HEK293T (cell line): Measurements from ENCODE around the gene CTNNA1.

Source experiments
- CTCF ChIA-PET: fragments of 350-600 bp; formaldehyde crosslinking; extraction: SDS; loops from one replicate; lab custom pipeline; 2021; ENCODE audit warnings: antibody characterized with exemption, inconsistent platforms; lab: Yijun Ruan, JAX
- POLR2A ChIA-PET: fragments of 350-600 bp; formaldehyde crosslinking; extraction: SDS; loops from one replicate; lab custom pipeline; 2020; ENCODE audit warnings: antibody characterized with exemption, inconsistent platforms; lab: Yijun Ruan, JAX
- DNase-seq: peaks from one replicate; pipeline ENCODE4 v3.0.0; 2012; ENCODE audit warnings: mixed read lengths; ENCODE audit errors: extremely low spot score
- ARNT ChIP-seq: fragments of 450-650 bp; IDR thresholded peaks from 2 replicates; pipeline ENCODE4 v1.6.1; 2017; ENCODE audit warnings: mild to moderate bottlenecking
- BHLHE40 ChIP-seq: fragments of 450-650 bp; IDR thresholded peaks from 2 replicates; pipeline ENCODE4 v1.6.1; 2016; ENCODE audit warnings: mild to moderate bottlenecking, moderate library complexity, borderline replicate concordance
- CTBP1 ChIP-seq: fragments of 450-650 bp; IDR thresholded peaks from 2 replicates; pipeline ENCODE4 v1.6.1; 2016; ENCODE audit warnings: borderline replicate concordance
- ELF4 ChIP-seq: fragments of 450-650 bp; IDR thresholded peaks from 2 replicates; pipeline ENCODE4 v1.6.1; 2017; ENCODE audit warnings: antibody characterized with exemption
- FOXA1 ChIP-seq: fragments of 450-650 bp; IDR thresholded peaks from 2 replicates; pipeline ENCODE4 v1.6.1; 2016; ENCODE audit warnings: mild to moderate bottlenecking
- FOXK2 ChIP-seq: fragments of 450-650 bp; IDR thresholded peaks from 2 replicates; pipeline ENCODE4 v1.6.1; 2016; ENCODE audit warnings: mild to moderate bottlenecking
- FOXM1 ChIP-seq: fragments of 450-650 bp; IDR thresholded peaks from 2 replicates; pipeline ENCODE4 v1.6.1; 2017; ENCODE audit warnings: mild to moderate bottlenecking, borderline replicate concordance
- HDGF ChIP-seq: fragments of 450-650 bp; IDR thresholded peaks from 2 replicates; pipeline ENCODE4 v1.6.1; 2017; ENCODE audit warnings: antibody characterized with exemption, borderline replicate concordance
- L3MBTL2 ChIP-seq: fragments of 450-650 bp; conservative IDR thresholded peaks from 2 replicates; pipeline ENCODE4 v1.6.1; 2016; ENCODE audit warnings: mild to moderate bottlenecking
- LEF1 ChIP-seq: fragments of 450-650 bp; IDR thresholded peaks from 2 replicates; pipeline ENCODE4 v1.6.1; 2017; ENCODE audit warnings: mild to moderate bottlenecking, borderline replicate concordance
- NFRKB ChIP-seq: fragments of 450-650 bp; IDR thresholded peaks from 2 replicates; pipeline ENCODE4 v1.6.1; 2016; ENCODE audit warnings: mild to moderate bottlenecking, moderate library complexity
- PKNOX1 ChIP-seq: fragments of 450-650 bp; IDR thresholded peaks from 2 replicates; pipeline ENCODE4 v1.6.1; 2016
- SP1 ChIP-seq: fragments of 450-650 bp; IDR thresholded peaks from 2 replicates; pipeline ENCODE4 v1.6.1; 2017
- SUZ12 ChIP-seq: fragments of 450-650 bp; IDR thresholded peaks from 2 replicates; pipeline ENCODE4 v1.6.1; 2016; ENCODE audit warnings: mild to moderate bottlenecking
- TARDBP ChIP-seq: fragments of 450-650 bp; IDR thresholded peaks from 2 replicates; pipeline ENCODE4 v1.6.1; 2016
- ZNF384 ChIP-seq: fragments of 450-650 bp; IDR thresholded peaks from 2 replicates; pipeline ENCODE4 v1.6.1; 2016

Gene CTNNA1

GRCh38 chr5:138889994-138890393 lies 136.8 kb downstream of the CTNNA1 start:
- POLR2A ChIA-PET = no interaction called here
- no peak for DNase-seq
- no peak for TF ChIP-seq PKNOX1
- TF ChIP-seq L3MBTL2 = no peak
- no peak for TF ChIP-seq SP1
- TF ChIP-seq FOXA1 = no peak
- no peak for TF ChIP-seq ELF4
- TF ChIP-seq CTBP1 = no peak
- TF ChIP-seq NFRKB = no peak
- no peak for TF ChIP-seq HDGF
- TF ChIP-seq ARNT = no peak
- no peak for TF ChIP-seq TARDBP
- no peak for TF ChIP-seq BHLHE40
- TF ChIP-seq ZNF384 = no peak
- no peak for TF ChIP-seq FOXK2
- CTCF ChIA-PET = no interaction called here

- POLR2A ChIA-PET = no interaction called here
- CTCF ChIA-PET = no interaction called here
- TF ChIP-seq HDGF (no peak), ARNT (no peak), SP1 (no peak), FOXA1 (no peak), FOXM1 (no peak)
- no peak for DNase-seq
Observed at GRCh38 chr5:138890644-138891043, 137.4 kb downstream of the CTNNA1 start.

GRCh38 chr5:138895918-138896317 lies 142.7 kb downstream of the CTNNA1 start:
- no peak for DNase-seq
- TF ChIP-seq TARDBP (no peak), ARNT (no peak), L3MBTL2 (no peak), ELF4 (no peak), FOXA1 (no peak), NFRKB (no peak), HDGF (no peak), SUZ12 (no peak), CTBP1 (no peak), PKNOX1 (no peak), BHLHE40 (no peak), FOXK2 (no peak), LEF1 (no peak), ZNF384 (no peak), SP1 (no peak), FOXM1 (no peak)
- ChIA-PET CTCF (no interaction called here), POLR2A (no interaction called here)

- TF ChIP-seq PKNOX1 (no peak), ZNF384 (no peak), ELF4 (no peak), HDGF (no peak), TARDBP (no peak), FOXM1 (no peak), SUZ12 (no peak), CTBP1 (no peak), FOXA1 (no peak), BHLHE40 (no peak), SP1 (no peak), NFRKB (no peak), LEF1 (no peak)
- CTCF ChIA-PET = interaction anchor here (0.6 kb wide), 1 partner anchor 48 kb away, joined by 3 read pairs; no protein-coding TSS in a partner anchor
- POLR2A ChIA-PET = no interaction called here
- DNase-seq = no peak
Observed at GRCh38 chr5:138898299-138898698, 145.1 kb downstream of the CTNNA1 start.

- TF ChIP-seq ARNT = no peak
- TF ChIP-seq HDGF = no peak
- TF ChIP-seq LEF1 = no peak
- TF ChIP-seq SUZ12 = no peak
- no peak for TF ChIP-seq FOXM1
- no peak for TF ChIP-seq TARDBP
- no peak for TF ChIP-seq FOXA1
- DNase-seq = no peak
- CTCF ChIA-PET = no interaction called here
- POLR2A ChIA-PET = no interaction called here
Observed at GRCh38 chr5:138898742-138899141, 145.5 kb downstream of the CTNNA1 start.

- ChIA-PET CTCF (no interaction called here), POLR2A (no interaction called here)
- no peak for TF ChIP-seq NFRKB
- no peak for TF ChIP-seq SUZ12
- no peak for TF ChIP-seq SP1
- TF ChIP-seq BHLHE40 = no peak
- no peak for TF ChIP-seq L3MBTL2
- TF ChIP-seq ZNF384 = no peak
- TF ChIP-seq LEF1 = no peak
- TF ChIP-seq CTBP1 = no peak
- no peak for TF ChIP-seq FOXA1
- TF ChIP-seq FOXM1 = no peak
- TF ChIP-seq PKNOX1 = no peak
- no peak for TF ChIP-seq FOXK2
- no peak for TF ChIP-seq ARNT
- no peak for TF ChIP-seq ELF4
- no peak for DNase-seq
Observed at GRCh38 chr5:138900281-138900965, 147.2 kb downstream of the CTNNA1 start.
